ENCODE data around the gene STIM2.

STIM2 gene

DNA sequence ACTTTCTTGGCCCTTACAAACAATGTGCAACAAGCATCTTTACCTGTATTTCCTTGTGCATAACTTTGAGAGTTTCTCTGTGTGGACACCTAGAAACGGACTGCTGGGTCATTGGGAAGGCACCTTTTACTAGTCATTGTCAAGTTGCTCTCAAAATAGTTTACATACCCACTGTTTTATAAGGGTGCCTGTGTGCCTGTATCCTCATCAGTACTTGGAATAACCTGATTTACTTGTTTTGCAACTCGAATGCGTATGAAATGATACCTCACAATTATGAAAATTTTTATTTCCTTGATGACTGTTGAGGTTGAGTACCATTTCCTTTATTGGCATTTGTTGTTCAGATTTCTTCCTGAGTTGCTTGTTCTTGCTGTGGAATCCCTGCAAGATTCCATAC is 150.8 kb downstream of the STIM2 start:
- no peak for DNase-seq (ENCODE audit: low read depth)
- TF ChIP-seq, protein P1, sequence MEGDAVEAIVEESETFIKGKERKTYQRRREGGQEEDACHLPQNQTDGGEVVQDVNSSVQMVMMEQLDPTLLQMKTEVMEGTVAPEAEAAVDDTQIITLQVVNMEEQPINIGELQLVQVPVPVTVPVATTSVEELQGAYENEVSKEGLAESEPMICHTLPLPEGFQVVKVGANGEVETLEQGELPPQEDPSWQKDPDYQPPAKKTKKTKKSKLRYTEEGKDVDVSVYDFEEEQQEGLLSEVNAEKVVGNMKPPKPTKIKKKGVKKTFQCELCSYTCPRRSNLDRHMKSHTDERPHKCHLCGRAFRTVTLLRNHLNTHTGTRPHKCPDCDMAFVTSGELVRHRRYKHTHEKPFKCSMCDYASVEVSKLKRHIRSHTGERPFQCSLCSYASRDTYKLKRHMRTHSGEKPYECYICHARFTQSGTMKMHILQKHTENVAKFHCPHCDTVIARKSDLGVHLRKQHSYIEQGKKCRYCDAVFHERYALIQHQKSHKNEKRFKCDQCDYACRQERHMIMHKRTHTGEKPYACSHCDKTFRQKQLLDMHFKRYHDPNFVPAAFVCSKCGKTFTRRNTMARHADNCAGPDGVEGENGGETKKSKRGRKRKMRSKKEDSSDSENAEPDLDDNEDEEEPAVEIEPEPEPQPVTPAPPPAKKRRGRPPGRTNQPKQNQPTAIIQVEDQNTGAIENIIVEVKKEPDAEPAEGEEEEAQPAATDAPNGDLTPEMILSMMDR (IDR thresholded peaks at IDR 0.05; ENCODE audit: low read length, missing control alignments): no peak
- no peak overlapping the region for H3K4me3 ChIP-seq (replicated peaks; ENCODE audit: low read depth, low read length)

DNA sequence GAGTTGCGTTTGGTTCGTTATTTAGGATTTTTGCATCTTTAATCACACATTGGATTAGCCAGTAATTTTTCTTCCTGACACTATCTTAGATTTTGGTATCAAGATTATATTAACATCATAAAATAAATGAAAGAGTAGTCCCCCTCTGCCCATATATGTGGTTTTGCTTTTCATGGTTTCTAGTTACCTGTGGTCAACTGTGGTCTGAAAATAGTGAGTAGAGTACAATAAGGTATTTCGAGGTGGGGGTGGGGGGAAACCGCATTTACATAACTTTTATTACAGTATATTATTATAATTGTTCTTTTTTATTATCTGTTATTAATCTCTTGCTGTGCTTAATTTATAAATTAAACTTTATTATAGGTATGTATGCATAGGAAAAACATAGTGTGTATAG is 152.4 kb downstream of the STIM2 start:
- TF ChIP-seq, protein P1 (IDR thresholded peaks at IDR 0.05; ENCODE audit: low read length, missing control alignments): no peak
- no peak overlapping the region for H3K4me3 ChIP-seq (replicated peaks; ENCODE audit: low read depth, low read length)
- DNase-seq (ENCODE audit: low read depth): no peak

DNA sequence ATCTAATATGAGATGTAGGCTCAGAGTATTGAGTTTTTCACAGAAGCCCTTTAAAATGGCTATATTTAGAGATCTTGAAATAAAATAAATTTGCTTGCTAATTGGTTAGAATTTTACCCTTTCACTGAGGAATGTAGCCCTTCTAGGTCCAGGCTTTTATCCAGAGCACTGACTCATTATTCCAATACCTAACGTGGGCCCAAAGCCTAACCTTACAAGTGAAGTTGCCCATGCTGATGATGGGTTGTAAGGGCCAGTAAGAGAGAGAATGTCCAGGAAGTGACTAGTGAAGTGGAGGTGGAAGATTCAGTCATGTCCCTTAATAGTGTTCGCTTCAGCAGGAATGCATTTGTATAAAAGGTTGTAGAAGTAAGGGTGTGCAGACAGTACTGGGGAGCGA is 155.9 kb downstream of the STIM2 start:
- H3K4me3 ChIP-seq (replicated peaks; ENCODE audit: low read depth, low read length): no peak overlapping the region
- DNase-seq (ENCODE audit: low read depth): no peak
- TF ChIP-seq, protein P1 (IDR thresholded peaks at IDR 0.05; ENCODE audit: low read length, missing control alignments): no peak

DNA sequence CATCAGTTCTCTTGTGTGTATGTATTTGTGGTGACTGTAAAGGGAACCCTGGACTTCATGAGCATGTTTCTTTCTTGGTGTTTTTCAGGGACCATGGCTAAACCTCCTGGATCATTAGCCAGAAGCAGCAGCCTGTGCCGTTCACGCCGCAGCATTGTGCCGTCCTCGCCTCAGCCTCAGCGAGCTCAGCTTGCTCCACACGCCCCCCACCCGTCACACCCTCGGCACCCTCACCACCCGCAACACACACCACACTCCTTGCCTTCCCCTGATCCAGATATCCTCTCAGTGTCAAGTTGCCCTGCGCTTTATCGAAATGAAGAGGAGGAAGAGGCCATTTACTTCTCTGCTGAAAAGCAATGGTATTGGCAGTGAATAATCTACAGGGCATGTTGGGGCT is 157.0 kb downstream of the STIM2 start:
- TF ChIP-seq, protein P1 (IDR thresholded peaks at IDR 0.05; ENCODE audit: low read length, missing control alignments): no peak
- H3K4me3 ChIP-seq (replicated peaks; ENCODE audit: low read depth, low read length): no peak overlapping the region
- DNase-seq (ENCODE audit: low read depth): no peak

DNA sequence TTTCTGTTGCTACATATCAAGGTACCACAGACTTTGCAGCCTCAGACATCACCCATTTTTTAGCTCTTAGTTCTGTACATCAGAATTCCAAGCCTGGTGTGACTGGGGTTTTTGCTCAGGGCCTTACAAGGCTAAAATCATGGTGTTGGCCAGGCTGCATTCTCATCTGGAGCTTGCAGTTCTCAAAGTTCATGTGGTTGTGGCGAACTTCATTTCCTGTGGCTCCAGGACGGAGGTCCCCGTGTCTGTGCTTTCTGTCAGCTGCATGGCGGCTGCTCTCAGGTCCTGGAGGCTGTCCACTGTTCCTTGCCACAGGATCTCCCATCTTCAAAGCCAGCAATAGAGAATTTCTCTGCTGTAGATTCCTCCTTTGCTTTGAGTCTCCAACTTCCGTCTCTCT is 157.4 kb downstream of the STIM2 start:
- TF ChIP-seq, protein P1 (IDR thresholded peaks at IDR 0.05; ENCODE audit: low read length, missing control alignments): no peak
- no peak overlapping the region for H3K4me3 ChIP-seq (replicated peaks; ENCODE audit: low read depth, low read length)
- DNase-seq (ENCODE audit: low read depth): no peak

DNA sequence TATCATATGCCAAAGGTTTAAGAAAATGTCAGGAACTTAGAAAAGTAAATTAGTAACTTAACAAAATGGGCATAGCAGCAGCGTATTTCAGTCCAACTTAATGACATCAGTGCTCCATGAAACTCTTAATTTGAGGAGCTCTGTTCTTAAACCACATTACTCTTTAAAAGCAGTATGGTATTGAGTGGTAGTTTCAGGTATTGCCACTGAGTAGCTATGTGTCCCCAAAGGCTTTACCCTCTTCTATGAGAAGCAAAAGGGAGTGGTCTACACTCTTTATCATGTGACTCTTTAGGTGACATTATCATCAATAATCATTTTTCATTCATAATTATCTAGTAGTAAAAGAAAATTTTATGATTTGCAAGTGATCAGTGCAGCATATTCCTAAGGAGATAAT is 158.3 kb downstream of the STIM2 start:
- no peak for DNase-seq (ENCODE audit: low read depth)
- TF ChIP-seq, protein P1 (IDR thresholded peaks at IDR 0.05; ENCODE audit: low read length, missing control alignments): no peak
- no peak overlapping the region for H3K4me3 ChIP-seq (replicated peaks; ENCODE audit: low read depth, low read length)

DNA sequence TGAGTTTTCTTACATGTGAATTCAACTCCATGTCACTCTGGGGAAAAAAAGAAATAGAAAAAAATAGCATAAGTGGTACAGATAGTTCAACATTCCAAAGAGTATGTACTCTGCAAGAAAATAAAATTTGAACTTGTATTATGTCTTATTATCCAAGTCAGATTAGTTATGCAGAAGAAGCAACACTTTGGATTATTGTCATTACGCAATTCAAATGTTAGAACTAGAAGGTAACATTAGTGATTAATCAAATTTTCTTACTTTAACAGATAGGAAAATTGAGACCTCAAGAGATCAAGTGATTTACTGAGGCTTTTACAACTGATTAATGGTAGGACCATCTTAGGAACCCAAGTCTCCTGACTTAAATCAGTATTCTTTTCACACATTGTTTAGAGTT is 159.1 kb downstream of the STIM2 start:
- no peak overlapping the region for H3K4me3 ChIP-seq (replicated peaks; ENCODE audit: low read depth, low read length)
- DNase-seq (ENCODE audit: low read depth): no peak
- TF ChIP-seq, protein P1 (IDR thresholded peaks at IDR 0.05; ENCODE audit: low read length, missing control alignments): no peak

All from fibroblast of pulmonary artery (primary cell).